Measurements from ENCODE around the gene TRPV2.

- no peak for TF ChIP-seq HDGF (IDR thresholded peaks at IDR 0.05)
- no peak for TF ChIP-seq POLR2A (IDR thresholded peaks at IDR 0.05; ENCODE audit: low read depth, low read length)
Observed at GRCh38 chr17:16374146-16374938, 41.0 kb upstream of the TRPV2 start.

Measured in GM12878 (cell line).